Progenitor cell of endocrine pancreas (in vitro differentiated cells): Measurements from ENCODE around the gene CLCN4. TPM values are rescaled to one million over a fixed set of nuclear protein-coding genes. Genes with fewer than 3 reads are reported as not detected.

Experiments used
- DNase-seq: peaks from one replicate; pipeline ENCODE4 v3.0.0; 2021; ENCODE audit warnings: low spot score; ENCODE audit not compliant: unreplicated experiment
- H3K27ac Mint-ChIP-seq: 2 replicates; pipeline ENCODE4 v1.8.0; 2021; ENCODE audit warnings: mild to moderate bottlenecking, moderate library complexity, mixed read lengths
- H3K27me3 Mint-ChIP-seq: 2 replicates; pipeline ENCODE4 v1.8.0; 2021; ENCODE audit warnings: mixed read lengths
- H3K36me3 Mint-ChIP-seq: 2 replicates; pipeline ENCODE4 v1.8.0; 2022; ENCODE audit warnings: mixed read lengths; ENCODE audit not compliant: insufficient read depth
- H3K4me1 Mint-ChIP-seq: 2 replicates; pipeline ENCODE4 v1.8.0; 2021; ENCODE audit warnings: low read depth, mixed read lengths
- H3K4me3 Mint-ChIP-seq: 2 replicates; pipeline ENCODE4 v1.8.0; 2021; ENCODE audit warnings: low read depth, mild to moderate bottlenecking, moderate library complexity, mixed read lengths
- H3K9me3 Mint-ChIP-seq: 2 replicates; pipeline ENCODE4 v1.8.0; 2021; ENCODE audit warnings: low read depth, mixed read lengths
- total RNA-seq: library from RNA; stranded (reverse); gene quantifications from 2 replicates; pipeline ENCODE4 v1.2.1, GENCODE V29; 2021
- TF ChIP-seq, protein P1 (sequence below): fragments of 200-600 bp; sonication (generic); IDR thresholded peaks from one replicate; pipeline ENCODE4 v1.5.0; 2021; ENCODE audit warnings: antibody characterized with exemption, mild to moderate bottlenecking; ENCODE audit not compliant: unreplicated experiment

Gene CLCN4
- total RNA-seq, 1 donor from 2014 or later = 15.2 TPM

DNA sequence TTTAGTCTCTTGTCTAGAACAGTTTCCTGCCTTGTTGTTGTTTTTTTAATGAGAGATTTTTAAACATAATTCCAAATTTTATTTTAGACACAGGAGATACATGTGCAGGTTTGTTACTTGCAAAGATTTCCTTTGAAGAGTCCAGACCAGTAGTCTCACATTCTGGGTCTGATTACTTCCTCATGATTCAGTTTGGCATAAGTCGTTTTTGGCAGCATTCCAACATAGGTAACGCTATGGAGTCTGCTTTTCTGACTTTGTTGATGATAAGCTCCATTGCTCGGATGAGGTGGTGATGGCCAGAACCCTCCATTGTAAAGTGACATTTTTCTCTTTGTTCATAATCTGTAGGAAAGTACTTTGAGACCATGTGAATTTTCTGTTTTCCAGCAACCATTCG lies 74.7 kb downstream of the CLCN4 start:
- H3K27me3 Mint-ChIP-seq = no peaks in the 10 kb centered on the region
- no peak for DNase-seq
- no peak overlapping the region for H3K27ac Mint-ChIP-seq
- no peak overlapping the region for H3K4me3 Mint-ChIP-seq
- TF ChIP-seq, protein P1, sequence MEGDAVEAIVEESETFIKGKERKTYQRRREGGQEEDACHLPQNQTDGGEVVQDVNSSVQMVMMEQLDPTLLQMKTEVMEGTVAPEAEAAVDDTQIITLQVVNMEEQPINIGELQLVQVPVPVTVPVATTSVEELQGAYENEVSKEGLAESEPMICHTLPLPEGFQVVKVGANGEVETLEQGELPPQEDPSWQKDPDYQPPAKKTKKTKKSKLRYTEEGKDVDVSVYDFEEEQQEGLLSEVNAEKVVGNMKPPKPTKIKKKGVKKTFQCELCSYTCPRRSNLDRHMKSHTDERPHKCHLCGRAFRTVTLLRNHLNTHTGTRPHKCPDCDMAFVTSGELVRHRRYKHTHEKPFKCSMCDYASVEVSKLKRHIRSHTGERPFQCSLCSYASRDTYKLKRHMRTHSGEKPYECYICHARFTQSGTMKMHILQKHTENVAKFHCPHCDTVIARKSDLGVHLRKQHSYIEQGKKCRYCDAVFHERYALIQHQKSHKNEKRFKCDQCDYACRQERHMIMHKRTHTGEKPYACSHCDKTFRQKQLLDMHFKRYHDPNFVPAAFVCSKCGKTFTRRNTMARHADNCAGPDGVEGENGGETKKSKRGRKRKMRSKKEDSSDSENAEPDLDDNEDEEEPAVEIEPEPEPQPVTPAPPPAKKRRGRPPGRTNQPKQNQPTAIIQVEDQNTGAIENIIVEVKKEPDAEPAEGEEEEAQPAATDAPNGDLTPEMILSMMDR = no peak
- no peaks in the 10 kb centered on the region for H3K4me1 Mint-ChIP-seq
- H3K9me3 Mint-ChIP-seq = peaks cover 8% of the 10 kb centered on the region
- H3K36me3 Mint-ChIP-seq = peaks cover 2% of the 10 kb centered on the region

DNA sequence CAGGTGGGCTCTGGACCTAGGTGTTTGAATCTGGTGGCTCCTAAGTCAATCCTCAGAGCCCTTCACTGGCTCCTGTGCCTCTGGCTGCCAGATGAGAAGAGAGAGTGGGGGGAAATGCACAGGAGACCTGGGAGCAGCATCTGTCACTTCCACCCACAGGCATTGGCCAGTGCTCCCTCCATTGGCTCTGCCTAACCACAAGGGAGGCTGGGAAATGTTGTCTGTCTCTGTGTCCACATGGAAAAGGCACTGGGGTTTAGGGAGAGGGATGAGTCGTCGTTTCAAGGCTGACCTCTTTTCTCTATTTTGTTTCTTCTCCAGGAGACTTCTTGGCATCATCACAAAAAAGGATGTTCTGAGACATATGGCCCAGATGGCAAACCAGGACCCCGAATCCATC lies 76.4 kb downstream of the CLCN4 start:
- no peak for DNase-seq
- Mint-ChIP-seq H3K36me3 (peaks cover 2% of the 10 kb centered on the region), H3K9me3 (peaks cover 8% of the 10 kb centered on the region), H3K27me3 (no peaks in the 10 kb centered on the region), H3K4me1 (no peaks in the 10 kb centered on the region), H3K27ac (no peak overlapping the region), H3K4me3 (no peak overlapping the region)
- TF ChIP-seq, protein P1 = no peak

DNA sequence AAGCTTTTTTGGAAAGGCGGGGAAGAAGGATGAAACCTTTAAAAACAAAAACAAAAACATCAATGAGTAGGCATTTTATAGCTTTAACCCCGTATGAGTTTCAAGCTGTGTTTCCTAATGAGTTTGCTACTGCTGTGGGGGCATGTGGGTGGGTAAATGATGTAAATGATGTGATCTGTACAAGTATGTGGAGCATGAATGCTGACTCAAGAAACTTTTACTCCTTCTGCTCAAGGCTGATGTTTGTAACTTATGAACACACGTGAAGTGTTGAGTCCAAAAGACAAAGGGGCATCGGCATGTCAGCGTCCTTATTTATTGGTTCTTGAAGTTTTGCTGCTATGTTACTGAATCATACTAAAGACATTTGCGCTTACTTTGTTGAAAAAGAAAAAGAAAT lies 76.9 kb downstream of the CLCN4 start:
- no peaks in the 10 kb centered on the region for H3K4me1 Mint-ChIP-seq
- no peak overlapping the region for H3K4me3 Mint-ChIP-seq

DNA sequence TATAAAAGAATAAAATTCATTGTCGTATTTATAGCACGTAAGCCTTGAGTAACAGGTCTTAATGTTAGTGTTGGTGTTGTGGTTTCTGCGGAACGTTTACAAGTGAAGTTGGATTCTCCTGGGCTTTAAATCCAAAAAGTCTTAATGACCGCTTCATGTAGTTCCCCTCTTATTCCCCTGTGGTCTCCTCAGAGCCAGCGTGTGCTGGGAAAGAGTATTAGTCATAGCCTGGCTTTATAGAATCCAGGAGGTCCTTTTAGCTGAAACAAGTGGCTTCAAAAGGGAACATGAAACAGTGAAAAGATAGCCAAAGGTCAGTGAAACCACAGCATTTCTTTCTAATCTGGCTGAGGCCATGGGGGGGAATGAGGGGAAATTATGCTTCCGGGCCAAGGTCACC lies 79.1 kb downstream of the CLCN4 start:
- TF ChIP-seq, protein P1 = no peak
- Mint-ChIP-seq H3K4me1 (no peaks in the 10 kb centered on the region), H3K27ac (no peak overlapping the region), H3K27me3 (no peaks in the 10 kb centered on the region), H3K36me3 (peaks cover 2% of the 10 kb centered on the region), H3K9me3 (peaks cover 8% of the 10 kb centered on the region), H3K4me3 (no peak overlapping the region)
- no peak for DNase-seq

More for the DNA sequence above, 76.9 kb downstream of the CLCN4 start:
- Mint-ChIP-seq H3K27me3 (no peaks in the 10 kb centered on the region), H3K27ac (no peak overlapping the region), H3K9me3 (peaks cover 8% of the 10 kb centered on the region), H3K36me3 (peaks cover 2% of the 10 kb centered on the region)
- TF ChIP-seq, protein P1 = no peak
- no peak for DNase-seq

DNA sequence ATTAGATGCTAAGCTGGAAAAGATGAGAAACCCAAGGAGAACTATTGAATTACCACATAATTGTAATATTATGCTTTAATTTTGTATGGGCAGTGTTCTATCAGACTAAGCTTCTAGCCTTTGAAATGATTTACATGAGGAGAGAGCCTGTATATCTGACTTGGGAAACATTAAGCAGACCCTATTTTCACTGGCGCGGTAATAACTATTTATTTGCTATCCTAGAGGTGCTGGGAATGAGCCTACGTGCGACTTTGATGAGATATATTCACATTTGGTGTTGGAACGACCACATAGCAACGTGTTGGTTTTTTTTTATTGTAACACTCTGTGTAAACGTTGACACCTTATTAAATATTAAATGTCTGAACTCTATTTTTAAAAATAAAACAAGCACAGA lies 80.5 kb downstream of the CLCN4 start:
- H3K27ac Mint-ChIP-seq = no peak overlapping the region

More for the DNA sequence above, 80.5 kb downstream of the CLCN4 start:
- Mint-ChIP-seq H3K4me1 (no peaks in the 10 kb centered on the region), H3K9me3 (peaks cover 8% of the 10 kb centered on the region), H3K36me3 (peaks cover 2% of the 10 kb centered on the region), H3K27me3 (no peaks in the 10 kb centered on the region), H3K4me3 (no peak overlapping the region)
- TF ChIP-seq, protein P1 = no peak
- DNase-seq = no peak
